GM12878 (cell line): ENCODE data around the gene SMAD1. TPM values are rescaled to one million over a fixed set of nuclear protein-coding genes. Genes with fewer than 3 reads are reported as not detected.
A peak's percentile ranks its signal among the peaks of the same experiment; 100 is the strongest.

Source experiments
- ATAC-seq: fragments of 200-7000 bp; cut with Tn5 transposase; 3 replicates; pipeline ENCODE4 v1.9.1; 2020; ENCODE audit warnings: mild to moderate bottlenecking, moderate library complexity
- BruUV-seq: library from RNA; stranded (reverse); fragments of 400-500 nt; replicated peaks from 2 replicates; lab custom pipeline; 2021; lab: Mats Ljungman, UMichigan
- CTCF ChIA-PET: fragments of 300-600 bp; sonication (Branson Sonifier 250); formaldehyde crosslinking; extraction: SDS; loops from one replicate; lab custom pipeline; 2021; ENCODE audit warnings: inconsistent platforms; lab: Yijun Ruan, JAX
- POLR2A ChIA-PET: fragments of 350-600 bp; formaldehyde crosslinking; extraction: SDS; loops from one replicate; lab custom pipeline; 2021; ENCODE audit warnings: inconsistent platforms; lab: Charles Lee
- RAD21 ChIA-PET: fragments of 300-600 bp; sonication (Branson Sonifier 250); formaldehyde crosslinking; loops from one replicate; lab custom pipeline; 2023; ENCODE audit warnings: antibody characterized with exemption; ENCODE audit not compliant: unreplicated experiment; lab: Charles Lee
- SMC1A ChIA-PET: fragments of 300-600 bp; sonication (Branson Sonifier 250); formaldehyde crosslinking; loops from one replicate; lab custom pipeline; 2023; ENCODE audit not compliant: unreplicated experiment, uncharacterized antibody; lab: Charles Lee
- DNase-seq: peaks from one replicate; pipeline ENCODE4 v3.0.0-alpha.2; 2011; ENCODE audit warnings: low read depth, low spot score
- FAIRE-seq: peaks from 3 replicates; lab custom pipeline; 2011; peaks lifted over from hg19 to GRCh38; lab: Jason Lieb, UNC
- H2AFZ ChIP-seq: 2 replicates; pipeline ENCODE4 v1.6.0; 2011; ENCODE audit warnings: low read depth, low read length, control low read depth; ENCODE audit not compliant: control insufficient read depth
- H3K27ac ChIP-seq: 2 replicates; pipeline ENCODE4 v1.5.1; 2011; ENCODE audit warnings: control low read depth; ENCODE audit not compliant: control insufficient read depth, insufficient read depth
- H3K27me3 ChIP-seq, 2 experiments: replicated peaks in 1 of 2; 2 replicates each; pipeline versions ENCODE4 v1.6.0 to v1.6.1; 2011; ENCODE audit warnings: low read length in 1 of 2; ENCODE audit not compliant: control insufficient read depth in 2 of 2, insufficient read depth in 2 of 2
- H3K36me3 ChIP-seq, 2 experiments: 2 replicates each; pipeline ENCODE4 v1.5.1; 2011; ENCODE audit warnings: low read length in 1 of 2; ENCODE audit not compliant: control insufficient read depth in 2 of 2, insufficient read depth in 2 of 2
- H3K4me1 ChIP-seq: 2 replicates; pipeline ENCODE4 v1.6.1; 2011; ENCODE audit warnings: mild to moderate bottlenecking, low read length, moderate library complexity, mixed read lengths; ENCODE audit not compliant: control insufficient read depth, insufficient read depth
- H3K4me2 ChIP-seq: 2 replicates; pipeline ENCODE4 v1.6.0; 2011; ENCODE audit warnings: control low read depth; ENCODE audit not compliant: control insufficient read depth, insufficient read depth
- H3K4me3 ChIP-seq: fragments of 200-600 bp; sonication (generic); 2 replicates; pipeline ENCODE4 v1.5.1; 2016
- H3K79me2 ChIP-seq: 2 replicates; pipeline ENCODE4 v1.6.0; 2011; ENCODE audit warnings: low read length; ENCODE audit not compliant: control insufficient read depth, insufficient read depth
- H3K9ac ChIP-seq: 2 replicates; pipeline ENCODE4 v1.8.0; 2011; ENCODE audit warnings: low read length, control low read depth, mixed read lengths; ENCODE audit not compliant: control insufficient read depth, insufficient read depth
- H3K9me3 ChIP-seq: replicated peaks from 3 replicates; pipeline ENCODE4 v1.5.1; 2011; ENCODE audit warnings: mild to moderate bottlenecking, low read length; ENCODE audit not compliant: control insufficient read depth, insufficient read depth
- H4K20me1 ChIP-seq: 2 replicates; pipeline ENCODE4 v1.6.0; 2011; ENCODE audit not compliant: control insufficient read depth, insufficient read depth
- MXI1 ChIP-seq: fragments of 150-350 bp; IDR thresholded peaks from 2 replicates; pipeline ENCODE4 v1.6.1; 2011; ENCODE audit warnings: low read depth, mild to moderate bottlenecking, inconsistent platforms, low read length, improper control_type of control experiment
- NFIC ChIP-seq: IDR thresholded peaks from 2 replicates; pipeline ENCODE4 v1.6.1; 2012; ENCODE audit warnings: low read depth, mild to moderate bottlenecking, inconsistent platforms, low read length, moderate library complexity
- RUNX3 ChIP-seq: IDR thresholded peaks from 2 replicates; pipeline ENCODE4 v1.6.1; 2012; ENCODE audit warnings: low read length, inconsistent platforms
- SRF ChIP-seq, 2 experiments: IDR thresholded peaks; 2 replicates each; pipeline ENCODE4 v1.6.1; 2011; ENCODE audit warnings: low read depth in 2 of 2, low read length in 2 of 2, mild to moderate bottlenecking in 1 of 2, moderate library complexity in 1 of 2
- ZZZ3 ChIP-seq: IDR thresholded peaks from 2 replicates; pipeline ENCODE4 v1.6.1; 2011; ENCODE audit warnings: low read depth; ENCODE audit not compliant: control insufficient read depth, insufficient read length
- WGBS: methylation state at CpG from one replicate; pipeline ENCODE4 v1.1.6; 2016; ENCODE audit warnings: low lambda C conversion rate; ENCODE audit not compliant: insufficient replicate concordance, insufficient coverage; ENCODE audit errors: missing lambda C conversion rate; 5-methylcytosine and 5-hydroxymethylcytosine counted together
- in situ Hi-C: fragments of 300-500 bp; cut with MboI; formaldehyde crosslinking; loops from 9 replicates; pipeline ENCODE4 v1.14.3; 2018; ENCODE audit warnings: mixed read lengths
- intact Hi-C: fragments of 100-400 bp; cut with micrococcal nuclease; formaldehyde crosslinking; loops from one replicate; pipeline ENCODE4 v1.14.2; 2022; ENCODE audit not compliant: unreplicated experiment
- polyA plus RNA-seq, 11 experiments: library from polyadenylated mRNA; depleted of rRNA in 4 of 11; unstranded in 6 of 11; stranded (reverse) in 5 of 11; fragments of >200 nt; fragmentation: Nextera tagmentation in 4 of 11; fragmentation: Illumina TruSeq in 1 of 11; extraction: Ambion mirVana in 4 of 11; extraction: Trizol in 1 of 11; gene quantifications; 1 replicate in 1 of 11; 2 replicates in 10 of 11; pipeline versions ENCODE4 v1.2.1 to v1.2.3, GENCODE V29; 2011 to 2016; ENCODE audit warnings: inconsistent platforms in 2 of 11, missing spikeins in 2 of 11, low read depth in 1 of 11
- total RNA-seq, 4 experiments: library from RNA; depleted of rRNA in 3 of 4; stranded (reverse); fragments of >200 nt in 3 of 4; fragmentation: Illumina TruSeq in 1 of 4; extraction: Trizol in 1 of 4; gene quantifications; 2 replicates each; pipeline versions ENCODE4 v1.2.1 to v1.2.3, GENCODE V29; 2013 to 2021

Gene SMAD1
- total and polyA plus RNA-seq, 10 of the 15 experiments (the other 5 are each of a cell fraction or from before 2014, with no cell fraction given): 0.29 to 17.5 (median 13.6) TPM

- H3K4me2 ChIP-seq: no peak overlapping the region
- SMC1A ChIA-PET: no interaction called here
- peaks cover 21% of the 10 kb centered on the region for H3K4me1 ChIP-seq
- no peak overlapping the region for H2AFZ ChIP-seq
- BruUV-seq: no TSS peak
- RAD21 ChIA-PET: no interaction called here
- no peak overlapping the region for H3K27ac ChIP-seq
- H3K27me3 ChIP-seq: no peaks in the 10 kb centered on the region; a peak in 1 of 4 replicates
- ATAC-seq (no peak; the same call in 2 of the 3 replicates), DNase-seq (no peak), FAIRE-seq (no peak)
- H3K9ac ChIP-seq: no peak overlapping the region
- 25% methylated on average over 3 of the region's 3 CpGs for WGBS
- no peaks in the 10 kb centered on the region; a peak in 1 of 4 replicates for H3K36me3 ChIP-seq
- CTCF ChIA-PET: no interaction called here
- H3K79me2 ChIP-seq: peaks cover 6% of the 10 kb centered on the region
- TF ChIP-seq ZZZ3: no peak
- no peak for TF ChIP-seq SRF (IDR thresholded peaks at IDR 0.05; ENCODE audit: low read depth in 2 of 2, low read length in 2 of 2)
- no peaks in the 10 kb centered on the region for H3K9me3 ChIP-seq
- in situ Hi-C loops (no loop called here), intact Hi-C loops (no loop called here)
- H4K20me1 ChIP-seq: no peaks in the 10 kb centered on the region
- POLR2A ChIA-PET: no interaction called here
- no peak overlapping the region for H3K4me3 ChIP-seq
Observed at GRCh38 chr4:145528601-145529000, 46.9 kb downstream of the SMAD1 start.

- Histone ChIP-seq H4K20me1 (no peaks in the 10 kb centered on the region), H3K27me3 (no peaks in the 10 kb centered on the region), H3K36me3 (no peaks in the 10 kb centered on the region), H3K9me3 (no peaks in the 10 kb centered on the region), H3K4me3 (no peak overlapping the region), H3K79me2 (peaks cover 6% of the 10 kb centered on the region), H3K9ac (no peak overlapping the region), H3K27ac (no peak overlapping the region), H3K4me1 (peaks cover 13% of the 10 kb centered on the region; the same call in 1 of the 2 replicates), H2AFZ (no peak overlapping the region), H3K4me2 (no peak overlapping the region)
- 3% methylated on average over 2 of the region's 2 CpGs for WGBS
- DNase-seq (no peak), FAIRE-seq (no peak), ATAC-seq (no peak)
- BruUV-seq: no TSS peak
- ChIA-PET CTCF (no interaction called here), RAD21 (no interaction called here), SMC1A (no interaction called here), POLR2A (no interaction called here)
- no peak for TF ChIP-seq MXI1
- peak; percentile 36; the same call in 1 of the 2 replicates for TF ChIP-seq RUNX3
- 0 out of 2 replicates have a peak, but pooled peaks have one; percentile 17 for TF ChIP-seq NFIC
- in situ Hi-C loops (no loop called here), intact Hi-C loops (no loop called here)
Observed at GRCh38 chr4:145530189-145530588, 48.5 kb downstream of the SMAD1 start.
